ENCODE measurements around the gene INSM2.

DNA sequence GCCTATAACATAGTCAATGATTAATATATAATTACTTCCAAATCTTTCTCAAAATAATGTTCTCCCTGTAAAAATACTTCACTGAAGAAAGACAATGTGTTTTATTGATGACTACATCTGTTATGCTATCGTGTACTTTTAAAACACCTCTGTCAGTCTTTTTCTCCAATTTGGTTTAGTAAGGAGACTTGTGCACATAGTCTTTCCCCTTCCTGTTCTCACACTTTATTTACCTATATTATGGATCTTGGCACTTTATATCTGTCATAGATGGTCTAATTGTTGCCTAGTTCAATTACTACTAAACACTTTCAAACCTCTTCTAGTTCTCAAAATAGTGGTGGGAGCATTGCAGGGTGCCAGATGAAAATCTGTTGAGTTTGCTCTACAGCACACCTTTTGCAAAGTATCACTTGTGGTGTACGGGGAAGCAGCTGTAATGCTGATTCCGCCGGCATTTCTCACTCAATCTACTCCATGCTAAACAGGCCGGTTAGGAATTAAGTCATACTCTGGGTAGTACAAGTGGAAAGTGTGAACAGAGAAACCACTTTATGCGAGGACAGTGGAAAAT, 1.1 kb upstream of the INSM2 start:
- TF ChIP-seq POLR2A (IDR thresholded peaks at IDR 0.05): no peak
- TF ChIP-seq, protein P1, sequence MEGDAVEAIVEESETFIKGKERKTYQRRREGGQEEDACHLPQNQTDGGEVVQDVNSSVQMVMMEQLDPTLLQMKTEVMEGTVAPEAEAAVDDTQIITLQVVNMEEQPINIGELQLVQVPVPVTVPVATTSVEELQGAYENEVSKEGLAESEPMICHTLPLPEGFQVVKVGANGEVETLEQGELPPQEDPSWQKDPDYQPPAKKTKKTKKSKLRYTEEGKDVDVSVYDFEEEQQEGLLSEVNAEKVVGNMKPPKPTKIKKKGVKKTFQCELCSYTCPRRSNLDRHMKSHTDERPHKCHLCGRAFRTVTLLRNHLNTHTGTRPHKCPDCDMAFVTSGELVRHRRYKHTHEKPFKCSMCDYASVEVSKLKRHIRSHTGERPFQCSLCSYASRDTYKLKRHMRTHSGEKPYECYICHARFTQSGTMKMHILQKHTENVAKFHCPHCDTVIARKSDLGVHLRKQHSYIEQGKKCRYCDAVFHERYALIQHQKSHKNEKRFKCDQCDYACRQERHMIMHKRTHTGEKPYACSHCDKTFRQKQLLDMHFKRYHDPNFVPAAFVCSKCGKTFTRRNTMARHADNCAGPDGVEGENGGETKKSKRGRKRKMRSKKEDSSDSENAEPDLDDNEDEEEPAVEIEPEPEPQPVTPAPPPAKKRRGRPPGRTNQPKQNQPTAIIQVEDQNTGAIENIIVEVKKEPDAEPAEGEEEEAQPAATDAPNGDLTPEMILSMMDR (IDR thresholded peaks at IDR 0.05): no peak
